WTC11 (cell line): ENCODE measurements around the gene CDK11A.

ENCODE experiments used
- CREB1 ChIP-seq: sonication (generic); formaldehyde crosslinking; IDR thresholded peaks from 2 replicates; pipeline ENCODE4 v1.8.0; 2023; ENCODE audit warnings: mild to moderate bottlenecking, missing genetic modification reagents
- NFE2L1 ChIP-seq: sonication (generic); formaldehyde crosslinking; IDR thresholded peaks from 2 replicates; pipeline ENCODE4 v1.8.1; 2023; ENCODE audit warnings: missing genetic modification reagents
- ZNF138 ChIP-seq: sonication (generic); formaldehyde crosslinking; conservative IDR thresholded peaks from 2 replicates; pipeline ENCODE4 v1.8.1; 2022; ENCODE audit warnings: mild to moderate bottlenecking, moderate library complexity, missing genetic modification reagents
- TF ChIP-seq, protein P1 (sequence below): sonication (generic); formaldehyde crosslinking; IDR thresholded peaks from 2 replicates; pipeline ENCODE4 v1.8.0; 2022; ENCODE audit warnings: mild to moderate bottlenecking, missing genetic modification reagents
- TF ChIP-seq, protein P2 (sequence below): sonication (generic); formaldehyde crosslinking; conservative IDR thresholded peaks from 2 replicates; pipeline ENCODE4 v1.8.1; 2022; ENCODE audit warnings: mild to moderate bottlenecking, missing genetic modification reagents
- TF ChIP-seq, protein P3 (sequence below): fragments of 200-600 bp; IDR thresholded peaks from 2 replicates; pipeline ENCODE4 v1.8.0; 2022; ENCODE audit warnings: antibody characterized with exemption

DNA sequence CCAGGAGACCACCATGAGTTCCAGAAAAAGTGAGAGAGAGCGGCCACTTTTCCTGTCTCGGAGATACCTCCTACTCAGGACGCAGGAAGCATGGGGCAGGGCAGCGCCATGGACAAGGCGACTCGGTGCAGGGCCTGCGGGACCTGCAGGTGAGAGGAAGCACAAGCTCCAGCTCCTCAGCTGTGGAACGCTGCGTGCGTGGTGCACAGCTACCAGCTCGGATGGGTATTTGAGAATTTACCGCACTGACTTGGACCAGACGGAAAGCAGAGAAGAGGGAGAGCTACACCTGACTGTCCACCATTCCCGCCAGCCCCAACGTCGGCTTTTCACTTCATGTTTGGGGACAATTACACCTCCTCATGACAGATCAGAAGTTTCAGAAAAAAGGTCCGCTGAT, 8.2 kb upstream of the CDK11A start:
- TF ChIP-seq, protein P1, sequence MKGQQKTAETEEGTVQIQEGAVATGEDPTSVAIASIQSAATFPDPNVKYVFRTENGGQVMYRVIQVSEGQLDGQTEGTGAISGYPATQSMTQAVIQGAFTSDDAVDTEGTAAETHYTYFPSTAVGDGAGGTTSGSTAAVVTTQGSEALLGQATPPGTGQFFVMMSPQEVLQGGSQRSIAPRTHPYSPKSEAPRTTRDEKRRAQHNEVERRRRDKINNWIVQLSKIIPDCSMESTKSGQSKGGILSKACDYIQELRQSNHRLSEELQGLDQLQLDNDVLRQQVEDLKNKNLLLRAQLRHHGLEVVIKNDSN: no peak
- no peak for TF ChIP-seq CREB1 (CRISPR knock-in tag)
- no peak for TF ChIP-seq NFE2L1 (CRISPR knock-in tag)
- TF ChIP-seq, protein P2, sequence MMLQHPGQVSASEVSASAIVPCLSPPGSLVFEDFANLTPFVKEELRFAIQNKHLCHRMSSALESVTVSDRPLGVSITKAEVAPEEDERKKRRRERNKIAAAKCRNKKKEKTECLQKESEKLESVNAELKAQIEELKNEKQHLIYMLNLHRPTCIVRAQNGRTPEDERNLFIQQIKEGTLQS (CRISPR knock-in tag): no peak
- no peak for TF ChIP-seq ZNF138 (CRISPR knock-in tag)
- TF ChIP-seq, protein P3, sequence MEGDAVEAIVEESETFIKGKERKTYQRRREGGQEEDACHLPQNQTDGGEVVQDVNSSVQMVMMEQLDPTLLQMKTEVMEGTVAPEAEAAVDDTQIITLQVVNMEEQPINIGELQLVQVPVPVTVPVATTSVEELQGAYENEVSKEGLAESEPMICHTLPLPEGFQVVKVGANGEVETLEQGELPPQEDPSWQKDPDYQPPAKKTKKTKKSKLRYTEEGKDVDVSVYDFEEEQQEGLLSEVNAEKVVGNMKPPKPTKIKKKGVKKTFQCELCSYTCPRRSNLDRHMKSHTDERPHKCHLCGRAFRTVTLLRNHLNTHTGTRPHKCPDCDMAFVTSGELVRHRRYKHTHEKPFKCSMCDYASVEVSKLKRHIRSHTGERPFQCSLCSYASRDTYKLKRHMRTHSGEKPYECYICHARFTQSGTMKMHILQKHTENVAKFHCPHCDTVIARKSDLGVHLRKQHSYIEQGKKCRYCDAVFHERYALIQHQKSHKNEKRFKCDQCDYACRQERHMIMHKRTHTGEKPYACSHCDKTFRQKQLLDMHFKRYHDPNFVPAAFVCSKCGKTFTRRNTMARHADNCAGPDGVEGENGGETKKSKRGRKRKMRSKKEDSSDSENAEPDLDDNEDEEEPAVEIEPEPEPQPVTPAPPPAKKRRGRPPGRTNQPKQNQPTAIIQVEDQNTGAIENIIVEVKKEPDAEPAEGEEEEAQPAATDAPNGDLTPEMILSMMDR: no peak
